ENCODE results near the gene NECTIN2. TPM values are rescaled to one million over a fixed set of nuclear protein-coding genes. Genes with fewer than 3 reads are reported as not detected.

NECTIN2 gene
- total RNA-seq, 1 experiment from 2014 or later: 61.0 TPM

GRCh38 chr19:44807162-44807561, 38.9 kb upstream of the NECTIN2 start:
- H3K9me3 ChIP-seq (ENCODE audit: low read length): no peaks in the 10 kb centered on the region
- H3K9ac ChIP-seq (ENCODE audit: low read length): no peak overlapping the region
- H3K4me2 ChIP-seq (ENCODE audit: low read length): no peak overlapping the region
- H4K20me1 ChIP-seq (ENCODE audit: low read length): no peaks in the 10 kb centered on the region
- TF ChIP-seq EZH2phosphoT487 (IDR thresholded peaks at IDR 0.05; ENCODE audit: borderline replicate concordance, low read length): no peak
- TF ChIP-seq, protein P1, sequence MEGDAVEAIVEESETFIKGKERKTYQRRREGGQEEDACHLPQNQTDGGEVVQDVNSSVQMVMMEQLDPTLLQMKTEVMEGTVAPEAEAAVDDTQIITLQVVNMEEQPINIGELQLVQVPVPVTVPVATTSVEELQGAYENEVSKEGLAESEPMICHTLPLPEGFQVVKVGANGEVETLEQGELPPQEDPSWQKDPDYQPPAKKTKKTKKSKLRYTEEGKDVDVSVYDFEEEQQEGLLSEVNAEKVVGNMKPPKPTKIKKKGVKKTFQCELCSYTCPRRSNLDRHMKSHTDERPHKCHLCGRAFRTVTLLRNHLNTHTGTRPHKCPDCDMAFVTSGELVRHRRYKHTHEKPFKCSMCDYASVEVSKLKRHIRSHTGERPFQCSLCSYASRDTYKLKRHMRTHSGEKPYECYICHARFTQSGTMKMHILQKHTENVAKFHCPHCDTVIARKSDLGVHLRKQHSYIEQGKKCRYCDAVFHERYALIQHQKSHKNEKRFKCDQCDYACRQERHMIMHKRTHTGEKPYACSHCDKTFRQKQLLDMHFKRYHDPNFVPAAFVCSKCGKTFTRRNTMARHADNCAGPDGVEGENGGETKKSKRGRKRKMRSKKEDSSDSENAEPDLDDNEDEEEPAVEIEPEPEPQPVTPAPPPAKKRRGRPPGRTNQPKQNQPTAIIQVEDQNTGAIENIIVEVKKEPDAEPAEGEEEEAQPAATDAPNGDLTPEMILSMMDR (conservative IDR thresholded peaks at IDR 0.05; ENCODE audit: low read depth, low read length): no peak
- no peak for TF ChIP-seq EZH2 (IDR thresholded peaks at IDR 0.05; ENCODE audit: low read length, unreplicated experiment)
- no TSS peak for BruUV-seq (replicated peaks)
- no peaks in the 10 kb centered on the region for H3K9me2 ChIP-seq (replicated peaks; ENCODE audit: low read length)
- peak; percentile 80 for DNase-seq
- no peaks in the 10 kb centered on the region for H3K36me3 ChIP-seq (ENCODE audit: low read depth, low read length)
- intact Hi-C loops (cut with micrococcal nuclease): loop anchor here (5.0 kb wide), 1 partner anchor 35 kb away; no protein-coding TSS in a partner anchor
- H3K27ac ChIP-seq (ENCODE audit: low read length): no peak overlapping the region
- no peak overlapping the region for H2AFZ ChIP-seq (ENCODE audit: low read length)
- H3K79me2 ChIP-seq (ENCODE audit: low read length): no peaks in the 10 kb centered on the region
- H3K4me1 ChIP-seq (ENCODE audit: insufficient read depth, low read length): peaks cover 28% of the 10 kb centered on the region
- H3F3A ChIP-seq (ENCODE audit: low read length, unreplicated experiment): no peaks in the 10 kb centered on the region
- peak; percentile 71 for ATAC-seq
- CTCF ChIA-PET: interaction anchor here (0.6 to 1.1 kb wide), 6 partner anchors 14 to 242 kb away, joined by 3 to 4 read pairs (median 3); no protein-coding TSS in a partner anchor
- POLR2A ChIA-PET (ENCODE audit: unreplicated experiment): interaction anchor here (0.6 kb wide), 1 partner anchor 37 kb away, joined by 3 read pairs; no protein-coding TSS in a partner anchor
- no peak overlapping the region for H3K4me3 ChIP-seq (ENCODE audit: low read length)
- no peaks in the 10 kb centered on the region for H3K27me3 ChIP-seq (ENCODE audit: low read length)

DNA sequence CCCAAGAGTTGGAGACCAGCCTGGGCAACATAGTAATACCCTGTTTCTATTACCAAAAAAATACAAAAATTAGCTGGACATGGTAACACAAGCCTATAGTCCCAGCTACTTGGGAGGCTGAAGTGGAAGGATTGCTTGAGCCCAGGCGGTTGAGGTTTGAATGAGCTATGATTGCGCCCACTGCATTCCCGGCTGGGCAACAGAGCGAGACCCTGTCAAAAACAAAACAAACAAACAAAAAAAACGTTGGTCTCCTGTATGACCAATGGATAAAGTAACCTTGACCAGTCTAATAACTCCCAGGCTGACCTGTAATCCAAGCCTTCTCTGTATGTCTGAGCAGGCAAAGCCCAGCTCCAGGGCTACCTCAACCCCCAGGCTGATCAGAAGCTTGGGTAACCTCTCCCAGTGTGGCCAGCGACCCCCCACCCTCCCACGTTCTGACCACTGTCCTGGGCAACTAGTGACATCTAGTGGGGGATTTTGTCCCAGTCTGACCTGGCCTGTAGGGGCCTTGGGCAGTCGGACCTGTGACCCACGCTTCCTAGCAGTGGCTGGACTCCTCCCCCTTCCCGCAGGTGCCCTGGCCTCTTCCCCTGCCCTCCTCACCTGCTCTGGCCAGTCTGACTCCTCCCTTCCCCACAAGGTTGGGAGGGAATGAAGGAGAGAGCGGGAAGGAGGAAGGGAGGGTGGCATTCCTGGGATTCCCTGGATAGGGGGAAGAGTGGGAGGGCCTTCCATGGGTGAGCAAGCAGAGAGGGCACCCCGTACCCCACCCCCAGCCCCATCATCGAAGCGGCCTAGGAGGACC, 38.2 kb upstream of the NECTIN2 start:
- BruUV-seq (replicated peaks): no TSS peak

More for the DNA sequence above, 38.2 kb upstream of the NECTIN2 start:
- Histone ChIP-seq H3K4me1 (ENCODE audit: insufficient read depth, low read length) (peaks cover 28% of the 10 kb centered on the region), H2AFZ (ENCODE audit: low read length) (no peak overlapping the region), H4K20me1 (ENCODE audit: low read length) (no peaks in the 10 kb centered on the region), H3K4me2 (ENCODE audit: low read length) (peak overlapping the region; percentile 81), H3K79me2 (ENCODE audit: low read length) (no peaks in the 10 kb centered on the region), H3K4me3 (ENCODE audit: low read length) (peak overlapping the region; percentile 78; the same call in 1 of the 2 replicates), H3K9ac (ENCODE audit: low read length) (no peak overlapping the region), H3K36me3 (ENCODE audit: low read depth, low read length) (no peaks in the 10 kb centered on the region), H3K27me3 (ENCODE audit: low read length) (no peaks in the 10 kb centered on the region), H3K9me3 (ENCODE audit: low read length) (no peaks in the 10 kb centered on the region), H3K9me2 (replicated peaks; ENCODE audit: low read length) (no peaks in the 10 kb centered on the region), H3K27ac (ENCODE audit: low read length) (no peak overlapping the region), H3F3A (ENCODE audit: low read length, unreplicated experiment) (no peaks in the 10 kb centered on the region)
- CTCF ChIA-PET: interaction anchor here (0.6 to 1.5 kb wide), 5 partner anchors 24 to 243 kb away, joined by 3 to 4 read pairs (median 3); partner anchors contain the start of gene NECTIN2
- DNase-seq: peak; percentile 60
- TF ChIP-seq, protein P1 (conservative IDR thresholded peaks at IDR 0.05; ENCODE audit: low read depth, low read length): peak; percentile 67
- TF ChIP-seq EZH2 (IDR thresholded peaks at IDR 0.05; ENCODE audit: low read length, unreplicated experiment) (no peak), EZH2phosphoT487 (IDR thresholded peaks at IDR 0.05; ENCODE audit: borderline replicate concordance, low read length) (no peak)
- POLR2A ChIA-PET (ENCODE audit: unreplicated experiment): no interaction called here
- peak; percentile 58 for ATAC-seq
- intact Hi-C loops (cut with micrococcal nuclease): loop anchor here (1.0 to 5.0 kb wide), 2 partner anchors 24 to 36 kb away; no protein-coding TSS in a partner anchor

Data from PC-3 (cell line).